ENCODE data around the gene NID2.

DNA sequence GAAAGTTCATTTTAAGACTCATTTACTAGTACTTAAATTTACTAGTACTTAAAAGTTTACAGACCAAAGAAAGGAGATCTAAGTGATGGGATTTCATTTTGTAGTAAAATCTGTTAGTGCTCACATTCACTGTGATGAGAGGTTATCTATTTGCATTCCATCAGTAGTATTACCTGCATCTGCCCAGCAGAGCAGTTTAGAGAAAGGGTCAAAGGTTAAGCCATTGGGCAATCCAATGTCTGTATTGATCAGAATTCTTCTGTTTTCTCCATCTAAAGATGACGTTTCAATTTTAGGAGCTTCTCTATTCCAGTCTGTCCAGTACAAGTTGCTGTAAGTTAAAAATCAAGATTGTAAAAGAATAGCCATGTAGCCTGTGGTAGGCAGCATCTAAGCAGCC, 61.2 kb downstream of the NID2 start:
- TF ChIP-seq, protein P1, sequence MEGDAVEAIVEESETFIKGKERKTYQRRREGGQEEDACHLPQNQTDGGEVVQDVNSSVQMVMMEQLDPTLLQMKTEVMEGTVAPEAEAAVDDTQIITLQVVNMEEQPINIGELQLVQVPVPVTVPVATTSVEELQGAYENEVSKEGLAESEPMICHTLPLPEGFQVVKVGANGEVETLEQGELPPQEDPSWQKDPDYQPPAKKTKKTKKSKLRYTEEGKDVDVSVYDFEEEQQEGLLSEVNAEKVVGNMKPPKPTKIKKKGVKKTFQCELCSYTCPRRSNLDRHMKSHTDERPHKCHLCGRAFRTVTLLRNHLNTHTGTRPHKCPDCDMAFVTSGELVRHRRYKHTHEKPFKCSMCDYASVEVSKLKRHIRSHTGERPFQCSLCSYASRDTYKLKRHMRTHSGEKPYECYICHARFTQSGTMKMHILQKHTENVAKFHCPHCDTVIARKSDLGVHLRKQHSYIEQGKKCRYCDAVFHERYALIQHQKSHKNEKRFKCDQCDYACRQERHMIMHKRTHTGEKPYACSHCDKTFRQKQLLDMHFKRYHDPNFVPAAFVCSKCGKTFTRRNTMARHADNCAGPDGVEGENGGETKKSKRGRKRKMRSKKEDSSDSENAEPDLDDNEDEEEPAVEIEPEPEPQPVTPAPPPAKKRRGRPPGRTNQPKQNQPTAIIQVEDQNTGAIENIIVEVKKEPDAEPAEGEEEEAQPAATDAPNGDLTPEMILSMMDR (IDR thresholded peaks at IDR 0.05): no peak
- TF ChIP-seq POLR2A (IDR thresholded peaks at IDR 0.05): no peak

Data from lower leg skin (tissue), 3 donors.